Natural killer cell (primary cell): ENCODE measurements around the gene PMM2. TPM values are rescaled to one million over a fixed set of nuclear protein-coding genes. Genes with fewer than 3 reads are reported as not detected.
A peak's percentile ranks its signal among the peaks of the same experiment; 100 is the strongest.

Source experiments
- ATAC-seq, 3 donors: fragments of 150-1000 bp in 2 of 3; fragments of 200-7000 bp in 1 of 3; cut with Tn5 transposase; 1 replicate in 1 of 3; 2 replicates in 2 of 3; pipeline ENCODE4 v1.10.0; 2021; ENCODE audit warnings: mild to moderate bottlenecking in 2 of 3, moderate library complexity in 2 of 3
- DNase-seq, 2 donors: peaks; one replicate each; pipeline versions ENCODE4 v3.0.0 to v3.0.0-alpha.2; 2013 to 2021; ENCODE audit warnings: mixed read lengths in 1 of 2
- H3K27ac ChIP-seq: one replicate; pipeline ENCODE4 v1.5.1; 2013; ENCODE audit warnings: mild to moderate bottlenecking, low read length
- H3K27me3 ChIP-seq: one replicate; pipeline ENCODE4 v1.6.1; 2013; ENCODE audit warnings: low read length; ENCODE audit not compliant: control insufficient read depth, insufficient read depth
- H3K36me3 ChIP-seq: one replicate; pipeline ENCODE4 v1.6.1; 2013; ENCODE audit warnings: low read length; ENCODE audit not compliant: control insufficient read depth, insufficient read depth
- H3K4me1 ChIP-seq: one replicate; pipeline ENCODE4 v1.6.1; 2013; ENCODE audit warnings: low read length; ENCODE audit not compliant: control insufficient read depth, insufficient read depth
- H3K4me3 ChIP-seq: one replicate; pipeline ENCODE4 v1.5.1; 2013; ENCODE audit warnings: low read length
- H3K9me3 ChIP-seq: one replicate; pipeline ENCODE4 v1.6.1; 2013; ENCODE audit warnings: low read length; ENCODE audit not compliant: control insufficient read depth, insufficient read depth
- H3K27ac Mint-ChIP-seq, 2 donors: one replicate each; pipeline ENCODE4 v1.8.0; 2022; ENCODE audit warnings: mild to moderate bottlenecking in 2 of 2, mixed read lengths in 2 of 2, moderate library complexity in 1 of 2
- H3K27me3 Mint-ChIP-seq, 2 donors: one replicate each; pipeline ENCODE4 v1.8.0; 2022; ENCODE audit warnings: low read depth in 2 of 2, mixed read lengths in 2 of 2
- H3K36me3 Mint-ChIP-seq: one replicate; pipeline ENCODE4 v1.8.0; 2022; ENCODE audit warnings: mixed read lengths
- H3K4me1 Mint-ChIP-seq, 2 donors: one replicate each; pipeline ENCODE4 v1.8.0; 2022; ENCODE audit warnings: mixed read lengths in 2 of 2
- H3K4me3 Mint-ChIP-seq: one replicate; pipeline ENCODE4 v1.8.0; 2022; ENCODE audit warnings: mild to moderate bottlenecking, moderate library complexity, mixed read lengths
- H3K9me3 Mint-ChIP-seq, 2 donors: one replicate each; pipeline ENCODE4 v1.8.0; 2022; ENCODE audit warnings: mixed read lengths in 2 of 2
- WGBS: methylation state at CpG from one replicate; pipeline ENCODE4 v1.1.7; 2013; ENCODE audit warnings: missing lambda C conversion rate; ENCODE audit not compliant: insufficient coverage; 5-methylcytosine and 5-hydroxymethylcytosine counted together
- intact Hi-C: fragments of 100-400 bp; cut with micrococcal nuclease; formaldehyde crosslinking; loops from one replicate; pipeline ENCODE4 v1.14.2; 2022
- total RNA-seq, 4 donors: library from RNA; stranded (reverse); fragments of 120-200 nt in 1 of 4; gene quantifications; one replicate each; pipeline versions ENCODE4 v1.2.3 to v1.2.4, GENCODE V29; 2013 to 2022
- TF ChIP-seq, protein P1 (sequence below): fragments of 200-600 bp; IDR thresholded peaks from one replicate; pipeline ENCODE4 v1.8.0; 2022; ENCODE audit warnings: antibody characterized with exemption

The PMM2 gene
- total RNA-seq, 3 donors from 2014 or later (not counting 1 experiment from before 2014, with no cell fraction given): 33.4 to 37.6 (median 36.4) TPM

DNA sequence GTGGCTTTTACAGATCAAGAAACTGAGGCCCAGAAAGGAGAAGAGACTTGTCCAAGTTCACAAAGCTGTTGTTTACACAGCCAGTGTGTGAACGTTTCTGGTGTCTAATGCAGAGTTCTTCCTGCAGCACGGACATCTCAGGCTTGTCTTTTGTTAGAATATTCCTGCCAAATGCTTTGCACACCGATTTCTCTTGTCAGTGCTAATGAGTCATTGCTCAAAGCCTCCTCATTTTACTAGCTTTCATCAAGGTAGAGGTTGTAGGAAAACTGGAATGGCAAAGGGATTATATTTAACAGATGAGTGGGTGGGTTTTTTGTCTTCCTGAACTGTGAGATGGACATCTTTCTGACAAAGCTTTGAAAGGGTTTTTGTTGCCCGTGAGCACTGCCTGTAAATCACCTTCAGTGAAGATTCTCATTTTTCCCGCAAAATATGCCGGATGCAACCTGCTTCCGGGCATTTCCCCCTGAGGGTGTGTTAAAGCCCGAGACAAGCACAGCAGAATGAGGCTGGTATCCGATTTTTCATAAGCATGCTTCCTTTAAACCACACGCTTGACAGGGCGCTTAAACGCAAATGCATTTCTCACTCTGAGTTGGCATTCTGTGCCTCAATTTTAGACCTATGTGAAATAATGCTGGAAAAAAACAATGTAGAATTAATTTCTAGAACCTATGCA lies 14.7 kb downstream of the PMM2 start:
- no peaks in the 10 kb centered on the region for H3K9me3 ChIP-seq
- H3K27me3 Mint-ChIP-seq: no peaks in the 10 kb centered on the region
- ATAC-seq: no peak
- H3K4me1 ChIP-seq: no peaks in the 10 kb centered on the region
- no peak overlapping the region for H3K27ac ChIP-seq
- intact Hi-C loops: no loop called here
- H3K4me3 Mint-ChIP-seq: no peak overlapping the region
- peaks cover 74% of the 10 kb centered on the region for H3K36me3 ChIP-seq
- peaks cover 30% of the 10 kb centered on the region for H3K36me3 Mint-ChIP-seq
- H3K27ac Mint-ChIP-seq: no peak overlapping the region
- H3K4me1 Mint-ChIP-seq: peaks cover 4 to 6% of the 10 kb centered on the region in 2 donors
- TF ChIP-seq, protein P1, sequence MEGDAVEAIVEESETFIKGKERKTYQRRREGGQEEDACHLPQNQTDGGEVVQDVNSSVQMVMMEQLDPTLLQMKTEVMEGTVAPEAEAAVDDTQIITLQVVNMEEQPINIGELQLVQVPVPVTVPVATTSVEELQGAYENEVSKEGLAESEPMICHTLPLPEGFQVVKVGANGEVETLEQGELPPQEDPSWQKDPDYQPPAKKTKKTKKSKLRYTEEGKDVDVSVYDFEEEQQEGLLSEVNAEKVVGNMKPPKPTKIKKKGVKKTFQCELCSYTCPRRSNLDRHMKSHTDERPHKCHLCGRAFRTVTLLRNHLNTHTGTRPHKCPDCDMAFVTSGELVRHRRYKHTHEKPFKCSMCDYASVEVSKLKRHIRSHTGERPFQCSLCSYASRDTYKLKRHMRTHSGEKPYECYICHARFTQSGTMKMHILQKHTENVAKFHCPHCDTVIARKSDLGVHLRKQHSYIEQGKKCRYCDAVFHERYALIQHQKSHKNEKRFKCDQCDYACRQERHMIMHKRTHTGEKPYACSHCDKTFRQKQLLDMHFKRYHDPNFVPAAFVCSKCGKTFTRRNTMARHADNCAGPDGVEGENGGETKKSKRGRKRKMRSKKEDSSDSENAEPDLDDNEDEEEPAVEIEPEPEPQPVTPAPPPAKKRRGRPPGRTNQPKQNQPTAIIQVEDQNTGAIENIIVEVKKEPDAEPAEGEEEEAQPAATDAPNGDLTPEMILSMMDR: no peak
- H3K4me3 ChIP-seq: no peak overlapping the region
- H3K9me3 Mint-ChIP-seq: no peaks in the 10 kb centered on the region
- WGBS: 90% methylated on average over 12 of the region's 12 CpGs
- no peaks in the 10 kb centered on the region for H3K27me3 ChIP-seq
- DNase-seq: no peak

DNA sequence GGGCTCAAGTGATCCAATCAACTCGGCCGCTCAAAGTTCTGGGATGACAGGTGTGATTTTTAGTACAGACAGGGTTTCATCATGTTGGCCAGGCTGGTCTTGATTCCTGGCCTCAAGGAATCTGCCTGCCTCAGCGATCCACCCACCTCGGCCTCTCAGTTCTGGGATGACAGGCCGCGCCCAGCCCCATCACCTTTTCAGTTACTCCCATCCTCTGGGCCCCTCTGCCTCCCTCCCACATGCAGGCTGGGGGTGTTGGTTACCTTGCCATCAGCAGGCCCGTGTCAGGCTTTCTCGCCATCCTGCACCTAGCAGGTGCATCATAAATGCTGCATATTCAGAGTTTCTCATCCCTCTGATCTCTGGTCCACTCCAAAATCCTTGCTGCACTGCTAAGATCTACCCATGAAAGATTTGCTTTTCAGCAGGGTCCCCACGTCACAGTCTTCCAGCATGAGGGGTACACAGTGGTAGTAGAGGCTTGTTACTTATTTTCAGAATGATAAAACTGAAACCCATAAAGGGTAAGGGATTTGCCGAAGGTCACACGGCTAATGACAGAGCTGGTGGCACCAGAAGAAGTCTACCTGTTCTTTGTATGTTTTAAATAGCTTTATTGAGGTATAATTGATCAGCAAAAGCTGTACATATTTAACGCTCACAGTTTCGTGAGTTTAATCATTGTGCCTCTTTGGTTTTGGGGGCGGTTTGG lies 16.6 kb downstream of the PMM2 start:
- H3K4me1 Mint-ChIP-seq: peaks cover 7 to 8% of the 10 kb centered on the region in 2 donors
- 92% methylated on average over 13 of the region's 14 CpGs for WGBS
- intact Hi-C loops: no loop called here
- H3K9me3 ChIP-seq: no peaks in the 10 kb centered on the region
- H3K27me3 ChIP-seq: no peaks in the 10 kb centered on the region
- H3K27ac ChIP-seq: no peak overlapping the region
- H3K36me3 ChIP-seq: peaks cover 62% of the 10 kb centered on the region
- H3K4me3 ChIP-seq: no peak overlapping the region
- no peaks in the 10 kb centered on the region for H3K9me3 Mint-ChIP-seq
- TF ChIP-seq, protein P1: no peak
- H3K27me3 Mint-ChIP-seq: no peaks in the 10 kb centered on the region
- no peak overlapping the region for H3K27ac Mint-ChIP-seq
- peaks cover 14% of the 10 kb centered on the region for H3K36me3 Mint-ChIP-seq
- no peak overlapping the region for H3K4me3 Mint-ChIP-seq
- no peaks in the 10 kb centered on the region for H3K4me1 ChIP-seq
- no peak for ATAC-seq
- no peak for DNase-seq

DNA sequence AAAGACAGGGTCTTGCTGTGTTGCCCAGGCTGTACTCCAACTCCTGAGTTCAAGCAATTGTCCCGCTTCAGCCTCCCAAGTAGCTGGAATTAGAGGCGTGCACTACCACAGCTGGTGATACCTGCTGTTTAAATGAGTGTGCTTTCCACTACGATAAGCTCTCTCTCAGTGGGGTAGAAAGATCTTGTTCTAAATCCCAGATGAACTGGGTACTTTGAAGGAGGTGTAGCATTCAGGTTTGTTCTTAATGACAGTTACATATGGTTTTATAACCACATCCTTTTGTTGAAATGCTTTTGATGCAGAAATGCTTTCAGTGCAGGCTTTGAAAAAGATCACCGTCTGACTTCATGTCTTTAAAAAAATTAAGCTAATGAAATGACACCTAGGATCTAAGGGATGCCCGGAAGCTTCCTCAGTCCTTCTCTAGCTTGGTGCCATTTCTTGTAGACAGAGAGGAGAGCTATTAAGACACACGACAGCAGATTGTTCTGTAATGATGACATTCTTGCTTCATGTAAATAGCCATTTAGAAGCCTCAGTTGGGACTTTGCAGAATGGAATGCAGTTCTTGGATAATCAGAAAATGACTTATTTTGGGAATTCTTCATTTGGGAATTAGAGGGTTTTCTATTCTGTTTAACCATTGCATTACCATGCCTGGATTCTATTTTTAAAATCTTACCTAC lies 19.5 kb downstream of the PMM2 start:
- WGBS: 52% methylated on average over 6 of the region's 6 CpGs
- H3K27ac ChIP-seq: no peak overlapping the region
- H3K9me3 ChIP-seq: no peaks in the 10 kb centered on the region
- Mint-ChIP-seq H3K4me3 (peak overlapping the region; percentile 6), H3K27ac (peak overlapping the region; percentile 53 to 64), H3K9me3 (no peaks in the 10 kb centered on the region), H3K27me3 (no peaks in the 10 kb centered on the region), H3K36me3 (peaks cover 9% of the 10 kb centered on the region), H3K4me1 (peaks cover 7 to 13% of the 10 kb centered on the region in 2 donors)
- H3K27me3 ChIP-seq: no peaks in the 10 kb centered on the region
- H3K4me3 ChIP-seq: no peak overlapping the region
- no peaks in the 10 kb centered on the region for H3K4me1 ChIP-seq
- H3K36me3 ChIP-seq: peaks cover 42% of the 10 kb centered on the region
- ATAC-seq: no peak
- intact Hi-C loops: no loop called here
- peak in 1 of 2 donors; percentile 43 for DNase-seq
- TF ChIP-seq, protein P1: no peak
